IMR-90 (cell line): Measurements from ENCODE around the gene PCED1B.

Experiments
- BHLHE40 ChIP-seq: fragments of 150-350 bp; IDR thresholded peaks from 2 replicates; pipeline ENCODE4 v1.6.1; 2016; ENCODE audit warnings: mild to moderate bottlenecking, low read depth, low read length
- CEBPB ChIP-seq: IDR thresholded peaks from 2 replicates; pipeline ENCODE4 v1.6.1; 2012; ENCODE audit warnings: low read depth, low read length, improper control_type of control experiment
- CHD1 ChIP-seq: IDR thresholded peaks from 2 replicates; pipeline ENCODE4 v1.6.1; 2012; ENCODE audit warnings: low read depth, low read length, improper control_type of control experiment
- CTCF ChIP-seq: conservative IDR thresholded peaks from 2 replicates; pipeline ENCODE4 v1.5.1; 2012; ENCODE audit warnings: mild to moderate bottlenecking, low read depth, low read length, improper control_type of control experiment
- FOS ChIP-seq: fragments of 150-350 bp; IDR thresholded peaks from 2 replicates; pipeline ENCODE4 v1.6.1; 2016; ENCODE audit warnings: low read depth, low read length
- MAZ ChIP-seq: IDR thresholded peaks from 2 replicates; pipeline ENCODE4 v1.6.1; 2012; ENCODE audit warnings: low read depth, mild to moderate bottlenecking, low read length, improper control_type of control experiment, moderate library complexity, borderline replicate concordance
- MXI1 ChIP-seq: IDR thresholded peaks from 2 replicates; pipeline ENCODE4 v1.6.1; 2012; ENCODE audit warnings: low read depth, mild to moderate bottlenecking, low read length, moderate library complexity, borderline replicate concordance
- NFE2L2 ChIP-seq: fragments of 150-350 bp; IDR thresholded peaks from 2 replicates; pipeline ENCODE4 v1.6.1; 2016; ENCODE audit warnings: low read depth, mild to moderate bottlenecking, low read length
- POLR2A ChIP-seq: IDR thresholded peaks from 2 replicates; pipeline ENCODE4 v1.6.1; 2012; ENCODE audit warnings: mild to moderate bottlenecking, low read depth, low read length
- RAD21 ChIP-seq: IDR thresholded peaks from 2 replicates; pipeline ENCODE4 v1.6.1; 2012; ENCODE audit warnings: low read length, improper control_type of control experiment
- RCOR1 ChIP-seq: IDR thresholded peaks from 2 replicates; pipeline ENCODE4 v1.6.1; 2012; ENCODE audit warnings: mild to moderate bottlenecking, low read length, improper control_type of control experiment; ENCODE audit not compliant: insufficient replicate concordance
- RFX5 ChIP-seq: IDR thresholded peaks from 2 replicates; pipeline ENCODE4 v1.8.0; 2012; ENCODE audit warnings: low read depth, mild to moderate bottlenecking, low read length, moderate library complexity
- SMC3 ChIP-seq: fragments of 150-350 bp; IDR thresholded peaks from 2 replicates; pipeline ENCODE4 v1.6.1; 2016; ENCODE audit warnings: low read depth, mild to moderate bottlenecking, antibody characterized with exemption, low read length, moderate library complexity

DNA sequence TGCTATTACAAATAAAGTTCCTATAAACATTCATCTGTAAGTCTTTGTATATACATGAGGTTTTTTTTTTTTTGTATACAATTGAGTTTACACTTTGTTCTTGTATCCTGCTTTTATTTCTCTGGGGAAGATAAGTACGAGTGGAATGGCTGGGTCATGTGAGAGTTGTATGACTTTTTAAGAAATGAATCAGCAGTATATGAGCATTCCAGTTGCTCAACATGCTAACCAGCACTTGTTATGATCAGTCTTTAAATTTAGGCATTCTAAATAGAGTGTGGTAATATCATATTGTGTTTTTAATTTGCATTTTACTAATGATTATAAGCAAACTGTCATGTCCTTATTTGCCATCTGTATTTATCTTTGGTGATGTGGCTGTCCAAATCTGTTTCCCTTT, 45.0 kb downstream of the PCED1B start:
- no peak for TF ChIP-seq FOS
- TF ChIP-seq NFE2L2, result peak; percentile 55
- TF ChIP-seq POLR2A, result no peak
- TF ChIP-seq RFX5, result no peak
- no peak for TF ChIP-seq RCOR1
- TF ChIP-seq CHD1, result no peak
- peak; percentile 75 for TF ChIP-seq CEBPB
- TF ChIP-seq CTCF, result no peak
- no peak for TF ChIP-seq MAZ
- no peak for TF ChIP-seq SMC3
- no peak for TF ChIP-seq MXI1
- TF ChIP-seq RAD21, result no peak
- TF ChIP-seq BHLHE40, result peak; percentile 29; the same call in 1 of the 2 replicates
